Suppressor macrophage (primary cell): ENCODE data around the gene KCNQ1.

Experiments
- DNase-seq, 4 experiments: peaks; one replicate each; pipeline ENCODE4 v3.0.0-alpha.2; 2020 to 2022

The KCNQ1 gene

GRCh38 chr11:2799881-2800654 lies 355.3 kb downstream of the KCNQ1 start:
- no peak for DNase-seq

- no peak for DNase-seq
Measured at GRCh38 chr11:2800655-2801531, 356.1 kb downstream of the KCNQ1 start.

GRCh38 chr11:2801711-2802388 lies 357.0 kb downstream of the KCNQ1 start:
- no peak for DNase-seq

GRCh38 chr11:2802389-2803185 lies 357.8 kb downstream of the KCNQ1 start:
- no peak for DNase-seq

GRCh38 chr11:2803186-2804091 lies 358.6 kb downstream of the KCNQ1 start:
- DNase-seq, result no peak

- DNase-seq, result no peak
Measured at GRCh38 chr11:2804189-2804588, 359.4 kb downstream of the KCNQ1 start.

GRCh38 chr11:2804701-2805387 lies 360.0 kb downstream of the KCNQ1 start:
- no peak for DNase-seq

- DNase-seq, result no peak
Measured at GRCh38 chr11:2805388-2806056, 360.7 kb downstream of the KCNQ1 start.

GRCh38 chr11:2806351-2807024 lies 361.7 kb downstream of the KCNQ1 start:
- no peak for DNase-seq

GRCh38 chr11:2807025-2807681 lies 362.3 kb downstream of the KCNQ1 start:
- no peak for DNase-seq

GRCh38 chr11:2807801-2808241 lies 363.0 kb downstream of the KCNQ1 start:
- DNase-seq, result no peak

GRCh38 chr11:2808850-2809846 lies 364.3 kb downstream of the KCNQ1 start:
- DNase-seq, result no peak

GRCh38 chr11:2809854-2810253 lies 365.0 kb downstream of the KCNQ1 start:
- DNase-seq, result no peak

GRCh38 chr11:2810411-2811205 lies 365.8 kb downstream of the KCNQ1 start:
- DNase-seq, result no peak

GRCh38 chr11:2811206-2812091 lies 366.6 kb downstream of the KCNQ1 start:
- no peak for DNase-seq
